Kidney glomerular epithelial cell (primary cell): Measurements from ENCODE around the gene OR5C1.
A peak's percentile ranks its signal among the peaks of the same experiment; 100 is the strongest.
"Not testable (repeated sequence)": the region's sequence is repeated elsewhere in the genome, so short reads cannot be mapped to it uniquely, and the experiment has no call there.

ENCODE experiments used
- DNase-seq: peaks from one replicate; lab custom pipeline; 2025; lab: John Stamatoyannopoulos, UW

OR5C1 gene

GRCh38 chr9:122810306-122810946, 21.7 kb downstream of the OR5C1 start:
- peak; percentile 70 for DNase-seq

GRCh38 chr9:122812736-122813135, 24.0 kb downstream of the OR5C1 start:
- no peak for DNase-seq

GRCh38 chr9:122814545-122814944, 25.8 kb downstream of the OR5C1 start:
- DNase-seq, result no peak

- DNase-seq, result no peak
Observed at GRCh38 chr9:122815544-122815943, 26.8 kb downstream of the OR5C1 start.

GRCh38 chr9:122816163-122816867, 27.6 kb downstream of the OR5C1 start:
- no peak for DNase-seq

- DNase-seq, result no peak
Observed at GRCh38 chr9:122819326-122819725, 30.6 kb downstream of the OR5C1 start.

- no peak for DNase-seq
Observed at GRCh38 chr9:122819791-122820489, 31.2 kb downstream of the OR5C1 start.

GRCh38 chr9:122820490-122820845, 31.7 kb downstream of the OR5C1 start:
- DNase-seq, result no peak

- no peak for DNase-seq
Observed at GRCh38 chr9:122821278-122821943, 32.7 kb downstream of the OR5C1 start.

- no peak for DNase-seq
Observed at GRCh38 chr9:122822056-122822455, 33.3 kb downstream of the OR5C1 start.

GRCh38 chr9:122822938-122823337, 34.2 kb downstream of the OR5C1 start:
- no peak for DNase-seq

GRCh38 chr9:122827761-122828093, 39.0 kb downstream of the OR5C1 start:
- DNase-seq, result no peak

GRCh38 chr9:122828965-122829284, 40.2 kb downstream of the OR5C1 start:
- DNase-seq, result not testable (repeated sequence)

GRCh38 chr9:122832194-122832593, 43.5 kb downstream of the OR5C1 start:
- no peak for DNase-seq

- DNase-seq, result no peak
Observed at GRCh38 chr9:122835313-122835731, 46.6 kb downstream of the OR5C1 start.

- no peak for DNase-seq
Observed at GRCh38 chr9:122837266-122837850, 48.6 kb downstream of the OR5C1 start.

GRCh38 chr9:122838441-122838840, 49.7 kb downstream of the OR5C1 start:
- not testable (repeated sequence) for DNase-seq
